Left forelimb (tissue), 1 donor: ENCODE data around the gene ANKRD45.
"Not testable (repeated sequence)": the region's sequence is repeated elsewhere in the genome, so short reads cannot be mapped to it uniquely, and the experiment has no call there.

Source experiments
- DNase-seq: peaks from one replicate; pipeline ENCODE4 v3.0.0-alpha.2; 2018; ENCODE audit warnings: low spot score

ANKRD45 gene

DNA sequence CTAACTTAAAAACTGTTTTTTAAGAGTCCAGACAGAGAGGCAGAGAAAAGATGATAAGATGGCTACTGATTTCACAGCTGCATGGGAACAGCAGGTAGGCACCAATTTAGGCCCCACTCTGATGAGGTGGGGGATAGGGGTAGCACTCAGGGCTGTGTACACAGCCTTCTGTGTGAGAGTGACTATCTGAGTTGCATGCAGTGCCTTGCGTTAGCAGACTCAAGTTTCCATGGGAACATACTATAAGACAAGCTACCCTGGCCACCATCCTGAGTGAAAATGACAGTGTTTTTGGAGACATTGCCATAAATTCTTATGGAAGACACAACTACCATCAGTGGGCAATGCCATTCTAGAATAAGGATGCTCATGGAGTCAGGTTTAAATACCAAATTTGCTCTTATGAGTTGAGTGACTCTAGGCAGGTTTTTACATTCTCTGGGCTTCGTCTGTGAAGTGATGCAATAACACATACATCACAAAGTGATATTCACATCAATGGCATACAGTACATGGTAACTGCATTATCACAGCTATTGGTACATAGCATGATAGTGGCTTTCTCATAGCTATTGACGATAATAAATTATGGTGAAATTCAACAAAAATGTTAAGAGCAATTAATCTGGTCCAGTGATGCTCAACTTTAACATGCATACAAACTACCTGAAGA lies 97.3 kb downstream of the ANKRD45 start:
- no peak for DNase-seq

- no peak for DNase-seq
These were observed 99.2 kb downstream of the ANKRD45 start for GRCh38 chr1:173570370-173571007.

- no peak for DNase-seq
These were observed 101.2 kb downstream of the ANKRD45 start for GRCh38 chr1:173568483-173568882.

DNA sequence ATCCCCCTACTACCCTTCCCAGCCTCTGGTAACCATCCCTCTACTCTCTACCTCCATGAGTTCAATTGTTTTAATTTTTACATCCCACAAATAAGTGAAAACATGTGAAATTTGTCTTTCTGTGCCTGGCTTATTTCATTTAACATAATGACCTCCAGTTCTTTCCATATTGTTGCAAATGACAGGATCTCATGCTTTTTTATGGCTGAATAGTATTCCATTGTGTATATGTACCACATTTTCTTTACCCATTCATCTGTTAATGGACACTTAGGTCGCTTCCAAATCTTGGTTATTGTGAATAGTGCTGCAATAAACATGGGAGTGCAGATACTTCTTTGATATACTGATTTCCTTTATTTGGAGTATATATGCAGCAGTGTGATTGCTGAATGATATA lies 105.8 kb downstream of the ANKRD45 start:
- DNase-seq: not testable (repeated sequence)

GRCh38 chr1:173562813-173563212 lies 106.8 kb downstream of the ANKRD45 start:
- DNase-seq: no peak

DNA sequence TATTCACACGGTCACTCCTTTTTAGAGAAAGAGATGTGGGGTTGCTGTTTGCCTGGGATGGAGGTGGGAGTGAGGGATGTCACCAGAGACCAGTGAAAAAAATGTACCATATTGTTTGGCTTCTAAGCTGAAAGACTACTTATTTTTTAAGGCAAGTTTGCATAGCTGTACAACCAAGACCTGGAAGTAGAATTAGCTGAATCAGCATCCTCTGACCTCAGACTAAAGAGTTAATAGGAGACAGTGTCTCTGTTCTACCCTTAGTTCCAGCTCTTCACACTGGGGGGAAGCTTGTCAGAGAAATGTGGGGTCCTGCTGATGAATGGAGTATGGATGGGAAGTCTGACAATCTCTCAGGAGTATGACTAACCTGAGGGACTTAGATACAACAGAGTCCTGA lies 108.4 kb downstream of the ANKRD45 start:
- no peak for DNase-seq

GRCh38 chr1:173560285-173560880 lies 109.3 kb downstream of the ANKRD45 start:
- DNase-seq: no peak
